GM19455 (cell line): ENCODE measurements around the gene LRCH3.

Experiments
- ATAC-seq: cut with Tn5 transposase; IDR thresholded peaks from one replicate; pipeline ENCODE4 v1.9.1; 2021; ENCODE audit not compliant: unreplicated experiment

The LRCH3 gene

DNA sequence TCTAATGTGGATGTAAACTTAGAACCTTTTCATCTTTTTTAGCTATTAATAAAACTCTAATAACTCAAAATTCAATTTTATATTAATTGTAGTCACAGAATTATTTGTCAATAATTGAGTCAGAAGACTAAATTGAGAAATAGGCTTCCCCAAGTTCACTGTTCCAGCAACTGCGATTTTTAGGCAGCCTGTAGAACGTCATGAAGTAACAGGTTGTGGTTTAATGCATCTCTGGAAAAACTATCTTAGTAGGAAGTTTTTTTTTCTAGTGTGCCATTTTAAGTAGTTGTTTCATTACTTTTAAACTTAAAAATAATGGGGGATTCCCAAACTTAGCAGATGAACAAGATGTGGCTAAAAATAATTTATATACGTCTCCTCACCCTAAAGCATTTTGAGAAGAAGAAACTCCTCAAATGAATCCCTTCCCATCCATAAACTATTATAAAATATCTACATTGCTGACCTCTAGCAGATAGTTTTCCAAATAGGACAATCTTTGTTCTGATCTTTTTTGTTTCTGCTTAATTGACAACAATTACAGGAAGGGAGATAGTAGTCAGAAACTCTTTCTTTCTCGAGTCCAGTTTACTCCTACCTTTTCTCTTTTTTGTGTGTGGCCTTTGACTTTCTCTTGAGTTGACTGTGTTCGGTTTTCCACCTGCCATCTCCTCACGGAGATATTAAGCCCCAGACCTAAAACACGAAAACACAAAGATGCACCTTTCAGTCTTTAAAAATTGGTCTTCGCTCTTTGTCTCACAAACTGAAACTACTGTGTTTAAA is 43.1 kb downstream of the LRCH3 start:
- ATAC-seq: no peak

DNA sequence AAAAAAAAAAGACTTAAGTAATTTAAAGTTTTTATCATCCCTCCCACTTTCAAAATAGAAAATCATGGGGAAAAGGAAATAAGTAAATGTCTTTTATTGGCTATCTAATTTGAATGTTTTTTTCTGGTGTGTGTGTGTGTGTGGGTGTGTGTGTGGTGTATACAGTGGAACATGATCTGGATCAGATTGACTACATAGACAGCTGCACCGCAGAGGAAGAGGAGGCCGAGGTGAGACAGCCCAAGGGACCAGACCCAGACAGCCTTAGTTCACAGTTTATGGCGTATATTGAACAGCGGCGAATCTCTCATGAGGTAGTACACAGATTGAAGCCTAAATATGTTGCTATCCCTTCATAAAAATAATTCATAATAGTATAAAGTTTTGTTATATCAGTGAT is 44.5 kb downstream of the LRCH3 start:
- ATAC-seq: no peak

DNA sequence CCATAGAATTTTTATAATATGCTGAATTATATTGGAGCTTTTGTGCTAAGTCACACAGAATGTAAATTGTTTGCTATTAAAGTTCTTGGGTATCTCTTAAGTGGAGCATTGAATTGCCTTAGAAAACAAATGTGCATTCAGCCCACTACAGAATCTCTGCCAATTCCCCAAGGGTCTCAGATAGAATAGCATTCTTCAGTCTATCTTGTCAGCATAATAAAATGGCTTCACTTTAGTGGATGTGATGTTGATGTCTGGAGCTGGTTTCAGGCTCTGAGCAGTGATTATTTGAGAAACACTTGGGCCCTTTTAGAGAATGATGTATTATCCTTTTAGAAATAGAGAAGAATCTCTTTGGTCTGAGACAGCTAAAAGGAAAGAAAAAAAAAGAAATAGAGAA is 45.2 kb downstream of the LRCH3 start:
- ATAC-seq: no peak

DNA sequence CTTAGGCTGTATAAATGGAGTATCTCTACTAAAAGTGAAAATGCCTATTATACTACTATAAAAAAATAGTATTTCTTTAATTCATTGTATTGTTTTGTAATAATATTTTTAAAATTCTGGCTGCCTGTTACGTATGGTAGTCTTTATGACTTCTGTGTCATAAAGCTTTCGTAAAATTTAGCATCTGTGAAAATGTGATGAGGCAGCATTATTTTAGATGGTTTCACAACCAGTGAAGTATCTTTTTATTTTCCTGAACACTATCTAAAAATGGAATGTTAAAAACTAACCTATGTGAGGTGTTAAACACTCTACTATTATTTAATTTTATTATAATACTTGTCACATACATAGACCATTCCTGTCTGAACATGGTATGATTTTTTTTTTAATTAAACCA is 46.2 kb downstream of the LRCH3 start:
- ATAC-seq: no peak

DNA sequence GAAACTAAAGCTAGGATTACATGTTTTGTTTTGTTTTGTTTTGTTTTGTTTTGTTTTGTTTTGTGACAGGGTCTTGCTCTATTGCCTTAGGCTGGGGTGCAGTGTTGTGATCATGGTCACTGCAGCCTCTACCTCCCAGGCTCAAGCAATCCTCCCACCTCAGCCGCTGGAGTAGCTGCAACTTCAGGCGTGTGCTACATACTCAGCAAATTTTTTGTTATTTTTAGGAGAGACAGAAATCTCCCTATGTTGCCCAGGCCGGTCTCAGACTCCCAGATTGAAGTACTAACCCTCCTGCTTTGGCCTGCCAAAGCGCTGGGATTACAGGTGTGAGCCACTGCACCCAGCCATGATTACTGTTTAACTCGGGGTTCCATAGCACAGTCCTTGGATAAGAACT is 50.7 kb downstream of the LRCH3 start:
- ATAC-seq: no peak

DNA sequence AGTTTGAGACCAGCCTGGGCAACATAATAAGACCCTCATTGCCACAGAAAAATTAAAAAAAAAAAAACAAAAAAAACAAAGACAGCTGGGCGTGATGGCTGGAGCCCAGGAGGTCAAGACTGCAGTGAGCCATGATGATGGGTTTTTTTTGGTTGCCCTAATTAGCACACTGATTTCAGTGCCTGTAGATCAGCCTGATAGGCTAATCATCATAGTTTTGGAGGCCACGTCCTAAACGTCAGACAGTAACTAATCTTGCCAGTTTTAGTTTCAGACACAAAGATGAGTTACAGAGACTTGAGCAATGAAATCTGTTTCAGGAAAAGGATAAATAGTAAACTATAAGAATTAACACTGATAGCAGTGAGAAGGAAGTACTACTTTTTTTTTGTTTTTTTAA is 55.4 kb downstream of the LRCH3 start:
- no peak for ATAC-seq

DNA sequence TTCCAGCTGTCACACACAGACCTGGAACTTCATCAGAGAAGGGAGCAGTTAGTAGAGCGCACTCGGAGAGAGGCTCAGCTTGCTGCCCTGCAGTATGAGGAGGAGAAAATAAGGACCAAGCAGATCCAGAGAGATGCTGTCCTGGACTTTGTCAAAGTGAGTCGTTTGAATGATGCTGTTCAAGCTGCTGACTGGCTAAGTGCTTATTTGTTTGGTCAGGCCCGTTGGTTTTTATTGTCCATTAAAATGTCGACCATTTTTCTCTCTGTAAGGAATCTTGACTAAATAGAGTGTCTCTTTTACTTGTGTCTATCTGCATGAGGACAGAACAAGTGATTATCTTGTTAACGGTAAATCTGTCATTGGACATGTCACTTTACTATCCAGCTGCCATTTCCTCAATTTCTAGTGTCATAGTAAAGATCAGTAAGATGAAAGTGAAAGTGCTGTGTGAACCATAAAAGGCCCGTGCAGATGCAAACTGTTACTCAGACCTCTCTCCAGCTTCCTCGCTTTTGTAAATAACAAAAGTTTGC is 56.9 kb downstream of the LRCH3 start:
- ATAC-seq: no peak

DNA sequence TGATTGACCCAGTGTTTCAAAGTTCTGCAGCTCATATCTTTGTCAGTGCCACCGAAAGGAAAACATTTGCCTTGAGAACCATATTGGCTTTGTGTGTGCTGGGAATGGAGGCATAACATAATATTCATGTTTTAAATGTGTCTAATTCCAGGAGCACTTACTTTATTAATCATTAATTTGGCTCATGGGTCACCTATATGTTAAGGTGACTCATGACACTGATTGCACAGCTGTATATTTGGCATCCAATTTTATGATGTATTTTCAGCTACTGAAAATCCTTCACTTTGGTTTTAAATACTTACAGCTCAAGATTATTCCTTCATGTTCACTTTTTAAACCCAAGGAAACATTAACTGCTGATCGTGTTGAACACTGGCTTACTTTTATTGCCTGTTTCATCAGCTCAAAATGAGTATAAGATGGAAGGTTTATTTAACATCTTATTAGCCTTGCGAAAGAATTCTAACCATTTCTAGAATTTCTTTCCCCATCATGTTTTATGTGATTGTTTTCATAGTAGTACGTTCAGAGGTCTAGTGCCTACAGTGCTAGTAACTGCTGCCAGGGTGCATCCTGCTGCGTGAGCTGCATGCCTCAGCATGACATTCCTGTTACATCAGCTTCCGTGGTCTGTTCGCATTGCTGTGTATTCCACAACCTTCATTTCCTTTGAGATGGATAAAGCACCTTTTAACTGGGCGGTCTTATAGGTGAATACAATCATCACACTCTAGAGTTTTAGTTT is 63.7 kb downstream of the LRCH3 start:
- no peak for ATAC-seq

DNA sequence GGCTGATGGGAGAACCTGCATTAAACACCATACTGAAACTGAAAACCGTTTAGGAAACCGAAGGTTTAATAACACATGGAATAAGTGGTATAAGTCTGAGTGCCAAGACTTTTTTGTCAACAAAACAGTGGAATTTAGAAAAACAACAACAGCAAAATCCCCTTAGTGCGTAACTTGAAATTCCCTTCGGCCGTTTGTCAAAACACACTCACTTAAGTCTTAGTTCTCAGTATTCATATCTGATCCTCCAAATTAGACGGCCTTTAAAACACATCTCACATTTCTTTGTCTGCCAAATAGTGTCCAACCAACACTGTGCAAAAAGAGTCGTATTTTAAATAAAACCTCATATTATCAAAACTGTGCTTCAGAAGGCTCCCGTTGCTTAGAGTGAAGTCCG is 64.5 kb downstream of the LRCH3 start:
- no peak for ATAC-seq

DNA sequence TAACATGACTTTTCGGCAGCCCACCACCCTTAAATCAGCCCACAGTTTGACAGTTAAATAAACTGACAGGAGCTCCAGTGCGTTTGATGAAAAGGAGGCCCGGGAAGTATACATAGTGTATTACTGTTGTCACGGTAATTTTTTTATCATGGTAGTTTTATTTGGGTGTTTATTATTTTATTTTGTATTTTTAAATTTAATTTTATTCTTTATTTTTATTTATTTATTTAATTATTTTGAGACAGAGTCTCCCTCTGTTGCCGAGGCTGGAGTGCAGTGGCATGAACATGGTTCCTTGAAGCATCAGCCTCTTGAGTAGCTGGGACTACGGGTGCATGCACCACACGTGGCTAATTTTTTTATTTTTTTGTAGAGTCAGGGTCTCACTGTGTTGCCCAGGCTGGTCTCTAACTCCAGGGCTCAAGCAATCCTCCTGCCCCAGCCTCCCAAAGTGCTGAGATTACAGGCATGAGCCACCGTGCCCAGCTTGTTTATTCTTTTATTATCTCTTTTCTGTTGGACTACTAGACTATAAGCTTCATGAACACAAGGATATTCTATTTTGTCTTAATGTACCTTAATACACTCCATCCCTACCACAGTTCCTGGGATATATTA is 65.3 kb downstream of the LRCH3 start:
- ATAC-seq: no peak

DNA sequence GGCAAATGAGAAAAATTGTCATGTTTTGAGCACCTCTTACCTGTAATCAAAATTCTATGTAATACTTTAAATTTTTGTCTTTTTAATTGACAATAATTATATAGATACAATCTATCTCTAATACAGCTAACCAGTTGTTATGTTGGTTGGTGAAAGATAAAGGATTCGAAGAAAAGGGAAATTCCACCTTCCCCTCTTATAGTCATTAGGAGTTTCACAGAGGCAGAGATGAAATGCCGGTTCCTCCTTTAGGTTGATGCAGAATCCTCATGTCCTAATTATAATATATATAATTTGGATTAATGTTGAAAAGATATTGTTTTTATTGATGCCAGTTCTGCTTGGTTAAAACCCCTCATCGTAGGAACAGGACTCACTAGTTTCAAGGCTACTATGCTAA is 67.1 kb downstream of the LRCH3 start:
- no peak for ATAC-seq

DNA sequence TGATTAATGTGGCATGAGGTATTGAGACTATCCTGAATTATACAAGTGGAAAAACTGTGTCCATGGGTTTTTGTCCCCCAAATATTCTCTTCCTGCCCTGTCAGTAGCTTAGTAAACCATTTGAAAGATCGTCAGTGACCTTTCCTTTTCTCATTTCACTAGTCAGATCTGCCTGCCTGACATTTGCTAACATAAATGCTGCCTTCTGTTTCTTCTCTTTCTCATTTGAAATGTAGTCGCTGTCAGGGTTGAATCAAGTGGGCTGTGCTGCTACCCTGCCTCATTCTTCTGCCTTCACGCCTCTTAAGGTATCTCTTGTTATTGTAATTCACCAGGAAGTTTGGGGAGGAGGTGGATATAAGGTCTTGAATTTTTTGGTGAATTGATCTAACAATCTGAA is 67.5 kb downstream of the LRCH3 start:
- no peak for ATAC-seq

DNA sequence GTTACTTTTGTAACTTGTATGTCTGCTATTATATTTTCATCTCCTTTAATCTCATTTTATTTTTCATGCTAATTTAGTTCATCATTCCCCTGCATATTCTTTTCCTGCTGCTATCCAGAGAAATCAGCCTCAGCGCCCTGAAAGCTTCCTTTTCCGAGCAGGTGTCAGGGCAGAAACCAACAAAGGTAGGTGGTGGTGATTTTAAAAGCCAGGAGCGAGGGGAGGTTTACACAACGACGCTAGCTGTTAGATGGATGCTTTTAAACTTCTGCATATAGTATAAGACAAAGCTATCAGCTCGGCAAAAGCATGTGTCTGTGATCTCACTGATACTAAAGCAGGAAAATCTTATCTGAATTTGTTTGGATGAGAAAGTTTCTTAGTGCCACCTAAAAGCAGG is 75.0 kb downstream of the LRCH3 start:
- ATAC-seq: no peak

DNA sequence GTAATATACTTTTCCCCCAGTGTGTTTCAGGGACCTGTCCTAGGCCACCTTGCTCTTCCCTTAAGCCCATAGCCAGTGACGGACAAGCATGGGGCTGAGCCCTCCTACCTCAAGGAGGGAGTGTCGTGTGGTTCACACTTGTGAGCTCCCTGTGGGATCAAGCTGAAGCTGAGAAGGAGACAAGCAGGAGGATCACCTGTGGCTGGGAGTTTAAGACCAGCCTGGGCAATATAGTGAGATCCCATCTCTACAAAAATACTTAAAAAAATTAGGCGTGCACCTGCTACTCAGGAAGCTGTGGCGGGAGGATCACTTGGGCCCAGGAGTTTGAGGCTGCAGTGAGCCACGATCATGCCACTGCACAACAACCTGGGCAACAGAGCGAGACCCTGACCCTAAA is 82.3 kb downstream of the LRCH3 start:
- no peak for ATAC-seq

DNA sequence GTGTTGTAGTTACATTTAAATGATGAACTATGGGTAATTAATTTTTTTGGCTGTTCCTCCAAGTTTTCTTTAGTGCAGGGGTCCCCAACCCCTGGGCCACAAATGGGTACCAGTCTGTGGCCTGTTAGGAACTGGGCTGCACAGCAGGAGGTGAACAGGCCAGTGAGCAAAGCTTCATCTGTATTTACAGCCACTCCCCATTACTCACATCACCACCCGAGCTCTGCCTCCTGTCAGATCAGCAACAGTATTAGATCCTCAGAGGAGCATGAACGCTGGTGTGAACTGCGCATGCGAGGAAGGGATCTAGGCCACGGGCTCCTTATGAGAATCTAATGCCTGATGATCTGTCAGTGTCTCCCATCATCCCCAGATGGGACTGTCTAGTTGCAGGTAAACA is 83.0 kb downstream of the LRCH3 start:
- ATAC-seq: no peak

DNA sequence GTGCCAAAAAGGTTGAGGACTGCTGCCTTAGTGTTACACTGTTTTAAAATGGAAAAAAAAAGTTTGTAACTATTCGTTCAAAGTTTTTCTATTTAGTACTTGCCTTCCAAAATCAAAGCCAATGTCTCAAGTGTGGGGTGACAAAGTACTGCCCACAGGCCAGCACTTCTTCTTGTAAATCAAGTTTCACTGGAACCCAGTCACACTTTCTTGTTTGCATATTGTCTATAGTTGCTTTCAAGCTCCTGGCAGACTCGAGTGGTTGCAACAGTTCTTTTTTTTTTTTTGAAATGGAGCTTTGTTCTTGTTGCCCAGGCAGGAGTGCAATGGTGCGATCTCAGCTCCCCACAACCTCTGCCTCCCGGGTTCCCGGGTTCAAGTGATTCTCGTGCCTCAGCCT is 83.6 kb downstream of the LRCH3 start:
- ATAC-seq: no peak

DNA sequence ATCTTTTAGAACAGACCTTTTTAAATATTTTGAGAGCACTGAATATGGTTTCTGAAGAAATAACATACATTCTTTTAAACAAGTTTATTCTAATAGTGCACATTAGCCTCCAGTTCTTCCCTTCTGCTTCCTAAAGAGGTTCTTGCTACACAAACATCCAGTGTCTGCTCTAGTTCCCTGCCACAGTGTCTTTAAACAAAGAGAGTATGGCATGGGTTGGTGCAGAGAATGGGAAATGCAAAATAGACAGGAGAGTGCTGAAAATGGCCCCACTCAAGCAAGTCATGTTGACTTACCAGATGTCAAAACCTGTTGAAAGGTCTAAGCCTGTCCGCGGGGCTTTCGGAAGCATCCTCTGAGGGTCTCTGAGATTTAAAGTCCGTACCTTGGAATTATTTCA is 86.8 kb downstream of the LRCH3 start:
- no peak for ATAC-seq

DNA sequence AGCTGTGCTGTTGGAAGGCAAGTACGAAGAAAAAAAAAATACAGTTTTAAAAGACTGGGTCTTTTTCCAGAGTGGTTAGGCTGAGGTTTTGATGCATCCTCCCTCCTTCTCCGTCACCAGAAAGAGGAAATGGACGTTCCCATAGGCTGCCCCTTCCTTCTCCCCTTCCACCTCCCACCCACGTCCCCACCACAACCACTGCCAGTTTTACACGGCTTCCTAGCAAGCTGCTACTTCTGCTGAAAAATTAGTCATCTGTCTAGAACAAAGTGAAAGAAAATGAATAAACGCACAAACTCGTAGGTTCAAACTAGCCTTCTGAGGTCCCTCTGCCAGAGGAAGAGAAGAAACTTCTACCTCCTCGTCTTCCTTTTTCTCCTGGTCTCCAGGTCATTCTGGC is 87.4 kb downstream of the LRCH3 start:
- no peak for ATAC-seq

DNA sequence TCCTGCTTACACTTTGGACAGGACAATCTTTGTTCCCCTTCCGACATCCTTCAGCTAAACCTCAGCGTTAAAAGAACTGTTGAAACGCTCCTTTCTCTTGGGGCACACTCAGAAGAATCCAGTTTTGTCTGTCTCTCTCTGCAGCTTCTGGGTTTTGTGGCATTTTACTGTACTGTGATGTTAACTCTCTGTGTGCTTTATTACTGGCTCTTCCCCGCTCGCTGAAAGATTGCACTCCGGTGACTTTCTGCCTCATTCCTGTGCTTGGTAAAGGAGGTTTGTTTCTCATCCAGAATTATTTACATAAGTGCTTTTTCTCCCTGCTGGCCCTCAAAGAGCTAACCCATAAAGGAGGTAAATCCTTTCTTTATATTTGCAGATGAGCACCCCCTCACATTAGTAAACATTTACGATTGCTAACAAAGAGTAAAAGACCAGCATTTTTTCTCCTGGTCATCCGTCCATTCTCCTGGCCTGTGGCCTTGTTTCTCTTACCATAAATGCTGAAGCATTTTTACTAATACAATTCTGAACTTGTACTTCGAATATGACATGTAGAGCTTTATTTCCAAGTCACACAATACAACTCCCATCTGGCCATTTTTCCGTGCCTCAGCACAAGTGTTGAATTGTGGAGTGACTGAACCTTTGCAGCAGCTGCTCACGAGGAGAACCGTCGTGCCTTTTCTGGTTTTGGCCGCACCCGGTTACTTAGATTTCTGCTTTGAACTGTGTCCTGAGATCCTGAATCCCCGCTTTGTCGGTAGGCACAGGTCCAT is 89.6 kb downstream of the LRCH3 start:
- ATAC-seq: no peak

DNA sequence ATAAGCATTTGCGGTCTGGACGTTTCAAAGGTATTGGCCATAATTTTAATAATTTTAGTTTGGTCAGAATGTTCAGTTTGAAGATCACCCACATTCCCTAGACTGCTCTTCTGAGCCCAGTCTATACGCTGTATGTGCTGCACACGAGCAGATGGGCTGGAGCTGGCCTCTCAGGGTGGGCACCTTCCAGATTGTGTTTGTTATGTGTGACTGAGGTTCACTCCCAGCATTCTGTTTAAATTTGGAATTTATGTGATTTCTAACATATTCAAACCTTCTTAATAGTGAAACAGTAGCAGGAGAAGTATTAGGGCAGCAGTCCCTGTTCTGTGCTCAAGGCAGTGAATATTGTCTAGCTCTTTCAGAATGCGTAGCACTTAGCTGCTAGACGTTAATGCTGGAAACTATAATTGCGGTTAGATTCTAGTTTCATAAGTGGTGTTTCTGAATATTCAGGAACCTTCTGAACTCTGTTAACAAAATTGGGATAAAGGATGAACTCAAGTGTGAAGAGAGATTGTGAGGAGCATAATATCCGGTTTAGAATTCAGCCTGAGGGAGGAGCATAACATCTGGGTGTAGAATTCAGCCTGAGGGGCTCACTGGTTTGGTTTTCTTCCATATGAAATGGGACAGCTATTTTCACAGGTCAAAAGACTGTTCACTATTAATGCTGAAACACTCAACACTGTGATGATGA is 90.4 kb downstream of the LRCH3 start:
- ATAC-seq: no peak

DNA sequence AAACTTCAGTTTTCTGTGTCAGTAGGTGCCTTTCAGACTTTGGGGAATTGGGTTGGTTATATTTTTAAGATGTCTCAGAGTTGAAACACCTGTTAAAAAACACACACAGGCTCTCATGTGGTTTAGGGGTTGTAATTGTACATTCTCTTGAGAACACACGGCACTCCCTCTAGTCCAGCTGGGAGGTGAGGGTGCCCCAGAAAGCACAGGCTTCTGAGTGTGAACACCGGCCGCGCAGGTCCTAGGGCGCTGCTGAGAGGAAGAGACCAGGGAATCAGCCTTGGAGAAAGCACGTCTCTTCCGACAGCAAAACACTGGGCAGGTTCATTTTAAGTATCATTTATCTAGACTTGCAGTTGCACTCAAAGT is 90.9 kb downstream of the LRCH3 start:
- no peak for ATAC-seq
